KMS-11 (cell line): ENCODE results near the gene CCDC27.

Source experiments
- H2AFZ ChIP-seq: fragments of 200-600 bp; sonication (generic); 2 replicates; pipeline ENCODE4 v1.6.1; 2016; ENCODE audit warnings: antibody characterized with exemption, mixed run types, low read depth
- H3K27ac ChIP-seq: fragments of 200-600 bp; sonication (generic); 2 replicates; pipeline ENCODE4 v1.6.1; 2016; ENCODE audit warnings: mild to moderate bottlenecking, mixed run types
- H3K27me3 ChIP-seq: fragments of 200-600 bp; sonication (generic); 2 replicates; pipeline ENCODE4 v1.6.1; 2017; ENCODE audit warnings: mild to moderate bottlenecking, low read depth, mixed run types, moderate library complexity; ENCODE audit not compliant: insufficient read depth
- H3K36me3 ChIP-seq: fragments of 200-600 bp; sonication (generic); 2 replicates; pipeline ENCODE4 v1.6.1; 2017; ENCODE audit warnings: mild to moderate bottlenecking, mixed run types; ENCODE audit not compliant: insufficient read depth
- H3K4me1 ChIP-seq: fragments of 200-600 bp; sonication (generic); 2 replicates; pipeline ENCODE4 v1.6.1; 2016; ENCODE audit warnings: mild to moderate bottlenecking, low read depth, mixed run types; ENCODE audit not compliant: poor library complexity, severe bottlenecking
- H3K4me2 ChIP-seq: fragments of 200-600 bp; sonication (generic); 2 replicates; pipeline ENCODE4 v1.7.0; 2016; ENCODE audit warnings: mild to moderate bottlenecking, mixed run types
- H3K4me3 ChIP-seq: fragments of 200-600 bp; sonication (generic); IDR thresholded peaks from 2 replicates; pipeline ENCODE4 v1.6.1; 2017; ENCODE audit warnings: low read depth, low read length, mixed read lengths; ENCODE audit not compliant: insufficient read depth
- H3K79me2 ChIP-seq: fragments of 200-600 bp; sonication (generic); 2 replicates; pipeline ENCODE4 v1.6.1; 2016; ENCODE audit warnings: low read depth, mixed run types; ENCODE audit not compliant: insufficient read depth
- H3K9ac ChIP-seq: fragments of 200-600 bp; sonication (generic); 2 replicates; pipeline ENCODE4 v1.6.1; 2016; ENCODE audit warnings: mild to moderate bottlenecking, mixed run types
- H4K20me1 ChIP-seq: fragments of 200-600 bp; sonication (generic); 2 replicates; pipeline ENCODE4 v1.6.1; 2016; ENCODE audit warnings: mild to moderate bottlenecking, mixed run types; ENCODE audit not compliant: insufficient read depth
- TF ChIP-seq, protein P1 (sequence below): fragments of 200-600 bp; sonication (generic); conservative IDR thresholded peaks from 2 replicates; pipeline ENCODE4 v1.6.1; 2017; ENCODE audit warnings: low read depth, mild to moderate bottlenecking, antibody characterized with exemption, low read length, moderate library complexity, mixed read lengths

Gene CCDC27

DNA sequence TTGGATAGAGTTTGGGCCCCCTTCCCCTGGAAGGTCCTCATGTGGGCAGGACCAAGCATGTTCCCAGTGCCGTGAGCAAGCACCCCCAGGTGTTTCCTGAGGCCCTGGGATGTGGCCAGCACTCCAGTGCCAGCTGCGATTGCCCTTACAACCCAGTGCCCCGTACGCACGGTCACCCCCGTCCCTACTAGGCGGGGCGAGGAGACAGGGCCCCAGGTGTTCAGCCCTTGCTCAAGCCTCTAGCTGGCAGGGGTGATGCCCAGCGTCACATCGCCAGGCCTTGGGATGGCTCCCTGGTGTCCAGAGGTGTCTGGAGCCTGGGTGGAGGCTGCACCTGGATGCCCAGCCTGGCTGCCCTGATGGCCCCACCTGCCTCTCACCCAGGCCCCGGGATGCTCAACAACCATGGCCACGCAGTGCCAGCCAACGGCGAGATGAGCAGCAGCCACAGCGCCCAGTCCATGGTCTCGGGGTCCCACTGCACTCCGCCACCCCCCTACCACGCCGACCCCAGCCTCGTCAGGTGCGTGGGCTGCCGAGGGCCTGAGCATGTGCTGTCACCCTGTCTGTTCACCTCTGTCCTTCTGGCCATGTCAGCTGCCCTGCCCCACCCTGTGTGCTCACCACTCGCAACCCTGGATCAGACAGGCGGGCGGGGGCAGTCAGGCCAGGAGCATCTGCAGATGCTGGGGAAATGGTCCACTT lies 21.6 kb upstream of the CCDC27 start:
- Histone ChIP-seq H3K27ac (no peak overlapping the region), H3K9ac (no peak overlapping the region), H3K4me3 (no peak overlapping the region), H3K27me3 (peaks cover 83% of the 10 kb centered on the region), H2AFZ (no peak overlapping the region), H3K4me1 (no peaks in the 10 kb centered on the region), H3K4me2 (no peak overlapping the region), H3K79me2 (no peaks in the 10 kb centered on the region), H4K20me1 (no peaks in the 10 kb centered on the region), H3K36me3 (no peaks in the 10 kb centered on the region)
- TF ChIP-seq, protein P1, sequence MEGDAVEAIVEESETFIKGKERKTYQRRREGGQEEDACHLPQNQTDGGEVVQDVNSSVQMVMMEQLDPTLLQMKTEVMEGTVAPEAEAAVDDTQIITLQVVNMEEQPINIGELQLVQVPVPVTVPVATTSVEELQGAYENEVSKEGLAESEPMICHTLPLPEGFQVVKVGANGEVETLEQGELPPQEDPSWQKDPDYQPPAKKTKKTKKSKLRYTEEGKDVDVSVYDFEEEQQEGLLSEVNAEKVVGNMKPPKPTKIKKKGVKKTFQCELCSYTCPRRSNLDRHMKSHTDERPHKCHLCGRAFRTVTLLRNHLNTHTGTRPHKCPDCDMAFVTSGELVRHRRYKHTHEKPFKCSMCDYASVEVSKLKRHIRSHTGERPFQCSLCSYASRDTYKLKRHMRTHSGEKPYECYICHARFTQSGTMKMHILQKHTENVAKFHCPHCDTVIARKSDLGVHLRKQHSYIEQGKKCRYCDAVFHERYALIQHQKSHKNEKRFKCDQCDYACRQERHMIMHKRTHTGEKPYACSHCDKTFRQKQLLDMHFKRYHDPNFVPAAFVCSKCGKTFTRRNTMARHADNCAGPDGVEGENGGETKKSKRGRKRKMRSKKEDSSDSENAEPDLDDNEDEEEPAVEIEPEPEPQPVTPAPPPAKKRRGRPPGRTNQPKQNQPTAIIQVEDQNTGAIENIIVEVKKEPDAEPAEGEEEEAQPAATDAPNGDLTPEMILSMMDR: no peak

DNA sequence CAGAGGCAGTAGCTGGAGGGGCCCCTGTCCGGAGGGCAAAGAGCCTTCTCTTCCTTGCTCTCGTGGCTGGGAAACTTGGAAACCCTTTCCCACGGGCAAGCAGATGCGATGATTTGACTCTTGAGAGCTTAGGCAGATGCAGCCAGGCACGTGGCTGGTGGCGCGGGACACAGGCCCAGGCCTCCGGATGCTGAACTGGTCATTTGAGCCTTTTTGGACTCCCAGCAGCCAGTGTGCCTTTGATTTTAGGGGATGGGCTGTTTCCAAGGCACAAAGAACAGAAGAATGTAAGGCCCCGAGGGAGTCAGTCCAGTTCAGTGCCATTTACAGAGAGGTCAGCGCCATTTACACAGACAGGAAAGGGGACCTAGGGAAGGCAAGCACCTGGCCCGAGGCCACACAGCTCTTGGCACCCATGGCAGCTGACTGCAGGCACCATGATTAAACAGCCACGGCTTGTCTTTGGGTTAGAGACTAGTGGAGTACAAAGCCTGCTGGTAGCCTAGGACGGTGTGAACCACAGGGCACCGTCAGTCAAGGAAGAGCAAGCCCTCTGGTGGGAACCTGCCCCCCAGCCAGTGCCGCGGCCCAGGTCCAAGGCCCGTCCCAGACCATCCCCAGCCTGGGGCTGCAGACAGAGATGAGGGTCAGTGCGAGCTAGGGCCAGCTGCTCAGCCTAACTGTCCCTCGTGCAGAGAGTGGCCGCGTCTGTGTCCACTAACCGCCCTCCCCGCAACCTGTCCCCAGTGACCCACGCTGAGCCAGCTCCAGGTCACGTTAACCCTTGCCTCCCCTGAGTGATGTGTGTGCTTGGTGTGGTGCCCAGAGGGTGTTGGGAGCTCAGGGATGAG lies 20.4 kb upstream of the CCDC27 start:
- Histone ChIP-seq H2AFZ (no peak overlapping the region), H3K4me2 (no peak overlapping the region), H3K9ac (no peak overlapping the region), H3K4me3 (no peak overlapping the region), H3K36me3 (no peaks in the 10 kb centered on the region), H3K79me2 (no peaks in the 10 kb centered on the region), H4K20me1 (no peaks in the 10 kb centered on the region), H3K27me3 (peaks cover 94% of the 10 kb centered on the region), H3K4me1 (no peaks in the 10 kb centered on the region), H3K27ac (no peak overlapping the region)
- TF ChIP-seq, protein P1: no peak

DNA sequence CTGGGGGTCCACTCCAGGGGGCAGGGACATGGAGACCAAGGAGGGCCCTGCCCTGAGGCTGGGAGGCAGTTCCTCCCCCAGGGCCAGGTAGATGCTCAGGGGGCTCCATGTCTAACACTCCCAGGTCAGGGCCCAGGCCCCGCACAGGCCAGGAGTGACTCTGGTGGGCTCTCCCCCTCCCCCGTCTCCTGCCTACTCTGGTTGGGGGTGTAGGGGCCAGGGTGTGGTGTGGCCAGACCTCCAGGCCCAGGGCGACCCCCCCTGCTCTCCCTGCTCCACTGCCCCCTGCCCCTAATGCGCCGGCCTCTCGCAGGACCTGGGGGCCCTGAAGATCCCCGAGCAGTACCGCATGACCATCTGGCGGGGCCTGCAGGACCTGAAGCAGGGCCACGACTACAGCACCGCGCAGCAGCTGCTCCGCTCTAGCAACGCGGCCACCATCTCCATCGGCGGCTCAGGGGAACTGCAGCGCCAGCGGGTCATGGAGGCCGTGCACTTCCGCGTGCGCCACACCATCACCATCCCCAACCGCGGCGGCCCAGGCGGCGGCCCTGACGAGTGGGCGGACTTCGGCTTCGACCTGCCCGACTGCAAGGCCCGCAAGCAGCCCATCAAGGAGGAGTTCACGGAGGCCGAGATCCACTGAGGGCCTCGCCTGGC lies 19.7 kb upstream of the CCDC27 start:
- no peak overlapping the region for H3K27ac ChIP-seq
- no peak overlapping the region for H3K9ac ChIP-seq
- no peaks in the 10 kb centered on the region for H3K36me3 ChIP-seq
- no peak overlapping the region for H3K4me3 ChIP-seq
- H3K4me2 ChIP-seq: no peak overlapping the region
- H2AFZ ChIP-seq: no peak overlapping the region
- H4K20me1 ChIP-seq: no peaks in the 10 kb centered on the region
- TF ChIP-seq, protein P1: no peak
- H3K79me2 ChIP-seq: no peaks in the 10 kb centered on the region
- no peaks in the 10 kb centered on the region for H3K4me1 ChIP-seq
- peaks cover 96% of the 10 kb centered on the region for H3K27me3 ChIP-seq

DNA sequence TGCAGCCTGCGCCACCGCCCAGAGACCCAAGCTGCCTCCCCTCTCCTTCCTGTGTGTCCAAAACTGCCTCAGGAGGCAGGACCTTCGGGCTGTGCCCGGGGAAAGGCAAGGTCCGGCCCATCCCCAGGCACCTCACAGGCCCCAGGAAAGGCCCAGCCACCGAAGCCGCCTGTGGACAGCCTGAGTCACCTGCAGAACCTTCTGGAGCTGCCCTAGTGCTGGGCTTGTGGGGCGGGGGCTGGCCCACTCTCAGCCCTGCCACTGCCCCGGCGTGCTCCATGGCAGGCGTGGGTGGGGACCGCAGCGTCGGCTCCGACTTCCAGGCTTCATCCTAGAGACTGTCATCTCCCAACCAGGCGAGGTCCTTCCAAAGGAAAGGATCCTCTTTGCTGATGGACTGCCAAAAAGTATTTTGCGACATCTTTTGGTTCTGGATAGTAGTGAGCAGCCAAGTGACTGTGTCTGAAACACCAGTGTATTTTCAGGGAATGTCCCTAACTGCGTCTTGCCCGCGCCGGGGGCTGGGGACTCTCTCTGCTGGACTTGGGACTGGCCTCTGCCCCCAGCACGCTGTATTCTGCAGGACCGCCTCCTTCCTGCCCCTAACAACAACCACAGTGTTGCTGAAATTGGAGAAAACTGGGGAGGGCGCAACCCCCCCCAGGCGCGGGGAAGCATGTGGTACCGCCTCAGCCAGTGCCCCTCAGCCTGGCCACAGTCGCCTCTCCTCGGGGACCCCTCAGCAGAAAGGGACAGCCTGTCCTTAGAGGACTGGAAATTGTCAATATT lies 19.0 kb upstream of the CCDC27 start:
- H3K79me2 ChIP-seq: no peaks in the 10 kb centered on the region
- TF ChIP-seq, protein P1: no peak
- H3K4me2 ChIP-seq: no peak overlapping the region
- H3K27ac ChIP-seq: no peak overlapping the region
- H3K4me3 ChIP-seq: no peak overlapping the region
- no peaks in the 10 kb centered on the region for H4K20me1 ChIP-seq
- H2AFZ ChIP-seq: no peak overlapping the region
- H3K36me3 ChIP-seq: no peaks in the 10 kb centered on the region
- H3K27me3 ChIP-seq: peaks cover 97% of the 10 kb centered on the region
- no peak overlapping the region for H3K9ac ChIP-seq
- H3K4me1 ChIP-seq: no peaks in the 10 kb centered on the region
